HTR-8/SVneo (cell line): ENCODE results near the gene EEF1A2.
A peak's percentile ranks its signal among the peaks of the same experiment; 100 is the strongest.

ENCODE experiments used
- DNase-seq: peaks from one replicate; pipeline ENCODE4 v3.0.0; 2011; ENCODE audit warnings: low spot score, mixed read lengths; ENCODE audit not compliant: insufficient read length
- FAIRE-seq: peaks from 2 replicates; lab custom pipeline; 2011; peaks lifted over from hg19 to GRCh38; lab: Jason Lieb, UNC

The EEF1A2 gene

DNA sequence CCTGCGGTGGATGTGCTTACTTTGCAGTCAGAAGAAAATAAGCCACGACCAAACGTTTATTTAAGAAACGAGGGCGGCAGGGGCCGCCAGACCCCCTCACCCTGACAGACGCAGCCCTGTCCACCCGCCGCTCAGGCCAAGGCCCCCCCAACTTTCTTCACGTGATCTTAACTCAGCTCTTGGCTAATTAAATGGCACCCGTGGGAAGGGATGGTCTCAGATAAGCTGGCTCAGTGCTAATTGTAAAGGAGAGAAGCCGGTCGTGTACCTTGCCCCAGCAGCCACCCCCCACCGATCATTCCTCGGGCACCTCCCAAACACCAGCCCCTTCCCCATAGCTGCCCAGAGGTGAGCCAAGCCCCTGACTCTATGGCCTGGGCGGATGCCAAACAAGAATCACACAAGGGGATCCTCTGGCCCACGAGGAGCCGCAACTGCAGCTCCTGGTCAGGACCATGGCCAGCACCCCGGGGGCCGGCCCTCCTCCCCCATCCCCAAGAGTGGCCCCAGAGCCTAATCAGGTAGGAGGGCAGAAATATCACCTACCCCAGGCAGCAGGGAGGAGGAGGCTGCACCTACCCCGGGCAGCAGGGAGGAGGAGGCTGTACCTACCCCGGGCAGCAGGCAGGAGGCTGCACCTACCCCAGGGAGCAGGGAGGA, 37.6 kb downstream of the EEF1A2 start:
- DNase-seq (peak; percentile 82), FAIRE-seq (peak; percentile 20)

DNA sequence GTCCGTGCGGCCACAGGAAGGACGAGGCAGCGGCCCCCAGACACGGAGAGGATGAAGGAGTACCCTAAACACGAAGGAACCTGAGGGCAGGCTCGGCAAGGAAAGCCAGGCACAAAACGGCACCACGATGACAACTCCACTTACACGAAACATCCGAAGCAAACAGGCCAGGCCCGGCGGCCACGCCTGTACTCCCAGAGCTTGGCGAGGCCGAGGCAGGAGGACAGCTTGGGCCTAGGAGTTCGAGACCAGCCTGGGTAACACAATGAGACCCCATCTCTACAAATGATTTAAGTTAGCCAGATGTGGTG, 39.9 kb downstream of the EEF1A2 start:
- FAIRE-seq (peak; percentile 69), DNase-seq (no peak)

DNA sequence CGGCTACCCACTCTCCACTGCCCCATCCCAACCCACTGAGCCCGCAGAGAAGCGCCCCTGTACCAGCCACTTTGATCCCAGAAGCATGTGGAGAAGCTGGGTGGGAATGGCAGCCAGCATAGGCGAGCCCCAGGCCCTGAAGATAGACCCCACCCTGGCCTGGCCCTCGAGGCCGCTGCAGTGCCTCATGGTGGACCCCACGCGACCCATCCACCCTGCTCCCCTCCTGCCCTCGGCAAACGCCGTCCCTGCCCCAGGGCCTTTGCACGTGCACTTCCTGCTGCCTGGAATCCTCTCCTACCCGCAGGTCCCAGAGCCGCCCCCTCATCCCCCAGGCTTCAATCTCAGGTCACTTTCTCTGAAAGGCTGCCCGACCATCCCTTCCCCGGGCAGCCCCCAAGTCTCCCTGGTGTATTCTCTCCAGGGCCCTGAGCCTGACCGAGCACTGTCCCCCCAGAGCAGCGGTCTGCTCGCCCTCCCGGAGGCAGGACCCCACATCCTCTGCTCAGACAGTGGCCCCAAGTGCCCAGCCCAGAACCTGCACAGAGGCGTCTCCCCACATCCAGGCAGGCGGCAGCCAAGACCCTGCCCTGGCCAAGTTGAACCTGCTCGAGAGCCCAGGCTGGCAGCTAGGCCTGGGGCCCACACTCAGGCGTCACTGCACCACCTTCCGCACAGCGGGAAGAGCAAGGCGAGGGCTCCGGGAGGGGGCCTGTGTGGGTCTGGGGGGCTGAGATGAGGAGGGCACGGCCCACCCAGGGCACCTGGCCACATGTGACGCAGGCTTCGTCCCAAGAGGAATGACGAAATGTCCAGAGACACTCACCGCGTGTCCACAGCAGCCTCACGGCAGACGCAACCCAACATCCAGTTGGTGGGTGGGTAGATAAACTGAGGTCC, 40.5 kb downstream of the EEF1A2 start:
- FAIRE-seq (peak; percentile 13), DNase-seq (no peak)

DNA sequence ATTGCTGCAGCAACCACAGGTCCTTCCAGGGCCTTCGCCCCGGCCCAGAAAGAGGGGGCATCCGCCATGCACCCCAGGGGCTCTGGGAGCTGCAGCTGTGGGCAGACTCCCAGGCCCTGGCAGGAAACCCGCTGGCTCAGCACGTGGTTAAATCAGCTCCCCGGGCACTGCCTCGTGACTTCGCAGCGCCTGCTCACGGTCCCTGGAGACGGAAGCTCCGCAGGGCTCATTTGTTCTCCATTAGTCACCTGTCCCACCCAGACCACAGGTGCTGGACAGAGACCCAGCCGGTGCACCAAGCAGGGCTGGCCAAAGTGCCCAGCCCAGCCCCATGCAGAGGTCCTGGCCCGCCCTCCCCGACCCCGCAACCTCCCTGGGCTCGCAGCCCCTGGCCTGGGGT, 41.1 kb downstream of the EEF1A2 start:
- no peak for DNase-seq
- FAIRE-seq = no peak

DNA sequence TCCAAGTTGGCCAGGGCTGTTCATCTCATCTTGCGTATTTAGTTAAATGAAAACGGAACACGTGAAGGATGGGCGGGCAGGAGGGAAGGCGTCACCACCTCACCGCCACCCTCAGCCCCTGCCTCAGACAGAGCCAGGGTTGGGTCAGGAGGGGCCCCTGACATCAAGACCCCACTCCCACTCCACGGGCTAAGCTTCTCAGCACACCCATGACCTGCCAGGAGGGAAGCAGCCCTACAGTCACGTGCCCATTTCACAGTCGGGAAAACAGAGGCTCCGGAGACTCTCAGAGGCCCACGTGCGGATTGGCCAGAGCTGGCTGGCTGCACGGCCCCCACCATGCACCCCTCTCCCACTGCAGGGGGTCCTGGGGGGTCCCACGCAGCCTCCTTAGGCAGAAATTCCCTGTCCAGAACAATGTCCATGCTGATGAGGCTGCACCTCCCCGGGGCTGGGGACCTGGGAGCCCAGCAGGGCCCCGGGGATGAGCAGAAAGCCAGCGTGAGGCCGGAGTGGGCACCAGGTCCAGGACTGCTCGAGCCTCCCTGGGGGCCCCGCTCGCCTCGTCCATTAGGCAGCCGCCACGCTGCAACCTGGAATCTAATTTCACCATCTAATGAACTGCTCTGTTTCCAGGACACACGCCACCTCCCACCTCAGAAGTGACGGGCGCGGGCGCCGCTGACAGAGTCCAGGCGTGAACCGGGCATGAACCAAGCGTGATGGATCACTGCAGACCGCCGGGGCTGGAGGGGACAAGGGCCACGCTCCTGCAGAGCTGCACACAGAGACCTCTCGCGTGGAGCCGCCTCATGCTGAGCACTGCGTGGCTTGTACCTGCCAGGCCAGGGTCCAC, 42.2 kb downstream of the EEF1A2 start:
- DNase-seq (no peak), FAIRE-seq (peak; percentile 55)

DNA sequence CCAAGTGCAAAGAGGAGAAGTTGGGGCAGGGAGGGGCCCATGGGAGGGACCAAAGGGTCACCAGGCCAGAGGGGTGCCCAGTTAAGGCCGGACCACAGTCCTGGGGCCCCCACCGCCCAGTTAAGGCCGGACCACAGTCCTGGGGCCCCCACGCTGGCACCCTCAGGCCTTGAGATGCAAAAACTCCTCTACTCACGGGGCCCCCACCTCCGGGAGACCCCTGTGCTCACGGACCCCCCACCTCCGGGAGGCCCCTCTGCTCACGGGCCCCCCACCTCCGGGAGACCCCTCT, 43.4 kb downstream of the EEF1A2 start:
- FAIRE-seq (no peak), DNase-seq (no peak)

DNA sequence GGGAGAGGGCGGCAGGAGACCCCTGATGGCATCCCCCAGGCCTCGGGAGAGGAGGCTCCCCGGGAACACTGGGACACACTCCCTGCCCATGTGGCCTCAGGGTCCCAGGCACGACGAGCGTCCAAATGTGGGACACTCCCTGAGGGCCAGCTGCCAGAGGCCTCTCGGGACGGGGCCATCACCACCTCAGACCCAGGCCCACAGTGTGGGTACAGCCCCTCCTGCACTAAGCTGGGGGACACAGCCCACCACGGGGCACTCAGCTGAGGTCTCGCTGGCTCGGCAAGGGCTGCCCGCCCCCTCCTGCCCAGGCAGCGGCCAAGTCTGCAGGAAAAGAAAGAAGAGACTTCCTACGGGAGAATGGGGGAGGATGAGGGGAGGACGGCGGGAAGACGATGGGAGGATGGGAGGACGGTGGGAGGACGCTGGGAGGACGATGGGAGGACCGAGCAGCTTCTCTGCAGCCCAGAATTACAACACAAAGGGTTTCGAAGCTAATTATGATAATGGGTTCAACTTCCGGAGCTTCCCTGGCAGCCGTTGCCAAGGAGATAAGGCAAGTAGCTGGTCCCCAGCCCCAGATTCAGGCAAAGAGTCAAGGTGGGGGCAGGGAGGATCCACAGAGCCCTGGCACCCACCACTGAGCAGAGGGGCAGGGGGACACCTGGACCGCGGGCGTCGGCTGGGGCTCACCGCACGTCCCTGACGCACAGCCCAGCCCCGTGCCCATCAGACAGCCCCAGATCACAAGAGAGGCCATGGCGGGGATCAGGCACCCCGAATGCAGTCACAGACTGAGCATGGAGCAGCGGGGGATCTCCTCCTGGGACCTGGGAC, 43.9 kb downstream of the EEF1A2 start:
- FAIRE-seq = peak; percentile 23

DNA sequence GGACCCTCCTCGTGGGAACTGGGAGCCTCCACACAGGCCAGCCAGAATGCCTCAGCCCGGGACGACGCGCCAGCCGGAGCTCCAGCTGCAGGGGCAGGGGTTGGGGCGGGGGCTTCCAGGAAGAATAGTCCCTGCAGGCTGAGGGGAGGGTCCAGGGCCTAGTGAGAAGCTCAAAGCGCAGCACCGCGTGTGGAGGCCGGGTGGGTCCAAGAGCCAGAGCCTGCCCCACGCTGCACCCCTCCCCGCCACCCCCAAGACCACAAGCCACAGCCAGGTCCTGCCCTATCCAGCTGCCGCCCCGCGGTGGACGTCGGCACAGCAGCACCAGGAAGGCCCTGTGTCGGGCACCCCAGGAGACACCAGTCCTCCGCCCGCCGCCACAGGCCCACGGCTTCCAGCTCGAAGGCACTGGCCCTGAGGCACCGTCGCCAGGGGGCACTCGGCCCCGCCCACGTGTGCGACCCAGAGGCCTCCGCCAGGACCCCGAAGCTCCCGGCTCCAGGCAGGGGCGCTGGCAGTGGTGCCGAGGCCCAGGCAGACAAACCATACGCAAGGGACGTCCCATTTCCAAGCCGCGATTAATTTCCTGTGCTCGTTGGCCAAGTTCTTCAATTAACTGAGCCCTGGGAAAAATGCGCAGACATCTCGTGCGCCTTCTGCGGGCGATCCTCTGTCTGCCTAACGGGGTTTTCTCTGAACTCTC, 45.9 kb downstream of the EEF1A2 start:
- DNase-seq = no peak
- no peak for FAIRE-seq

More for the DNA sequence above, 43.9 kb downstream of the EEF1A2 start:
- DNase-seq = no peak

DNA sequence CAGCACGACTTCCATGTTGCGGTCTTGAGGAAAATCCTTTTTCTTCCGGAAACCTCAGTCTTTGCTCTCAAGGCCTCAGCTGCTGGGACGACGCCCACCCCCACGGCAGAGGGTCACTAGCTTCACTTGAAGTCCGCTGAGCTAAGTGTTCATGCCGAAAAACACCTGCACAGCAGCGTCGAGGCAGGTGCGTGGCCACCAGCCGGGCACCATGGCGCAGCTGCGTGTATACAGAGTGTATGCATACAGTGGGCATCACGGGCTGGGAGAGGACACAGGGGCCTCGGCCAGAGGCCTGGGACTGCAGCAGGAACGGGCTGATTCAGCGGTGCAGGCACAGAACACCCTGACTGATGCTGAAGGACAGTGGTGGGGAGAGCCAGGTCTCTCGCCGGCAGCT, 46.5 kb downstream of the EEF1A2 start:
- FAIRE-seq (peak; percentile 59), DNase-seq (no peak)

DNA sequence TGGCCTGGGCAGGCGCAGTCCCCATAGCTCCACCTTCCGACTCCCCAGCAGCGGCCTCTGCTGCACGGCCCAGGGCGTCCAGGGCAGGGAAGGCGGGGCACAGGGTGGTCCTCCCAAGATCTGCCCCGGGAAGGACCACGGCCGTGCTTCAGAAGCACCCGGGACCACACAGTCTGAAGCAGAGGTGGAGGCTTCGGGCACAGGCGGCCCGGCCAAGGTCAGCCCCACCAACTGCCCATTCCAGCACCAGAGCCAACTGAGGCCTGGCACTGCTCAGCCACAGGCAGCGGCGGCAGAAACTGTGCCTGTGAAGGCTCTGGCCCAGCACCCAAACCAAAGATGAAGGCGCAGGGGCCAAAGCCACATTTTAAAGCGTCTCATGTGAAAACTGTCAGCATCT, 47.1 kb downstream of the EEF1A2 start:
- FAIRE-seq (no peak), DNase-seq (no peak)

DNA sequence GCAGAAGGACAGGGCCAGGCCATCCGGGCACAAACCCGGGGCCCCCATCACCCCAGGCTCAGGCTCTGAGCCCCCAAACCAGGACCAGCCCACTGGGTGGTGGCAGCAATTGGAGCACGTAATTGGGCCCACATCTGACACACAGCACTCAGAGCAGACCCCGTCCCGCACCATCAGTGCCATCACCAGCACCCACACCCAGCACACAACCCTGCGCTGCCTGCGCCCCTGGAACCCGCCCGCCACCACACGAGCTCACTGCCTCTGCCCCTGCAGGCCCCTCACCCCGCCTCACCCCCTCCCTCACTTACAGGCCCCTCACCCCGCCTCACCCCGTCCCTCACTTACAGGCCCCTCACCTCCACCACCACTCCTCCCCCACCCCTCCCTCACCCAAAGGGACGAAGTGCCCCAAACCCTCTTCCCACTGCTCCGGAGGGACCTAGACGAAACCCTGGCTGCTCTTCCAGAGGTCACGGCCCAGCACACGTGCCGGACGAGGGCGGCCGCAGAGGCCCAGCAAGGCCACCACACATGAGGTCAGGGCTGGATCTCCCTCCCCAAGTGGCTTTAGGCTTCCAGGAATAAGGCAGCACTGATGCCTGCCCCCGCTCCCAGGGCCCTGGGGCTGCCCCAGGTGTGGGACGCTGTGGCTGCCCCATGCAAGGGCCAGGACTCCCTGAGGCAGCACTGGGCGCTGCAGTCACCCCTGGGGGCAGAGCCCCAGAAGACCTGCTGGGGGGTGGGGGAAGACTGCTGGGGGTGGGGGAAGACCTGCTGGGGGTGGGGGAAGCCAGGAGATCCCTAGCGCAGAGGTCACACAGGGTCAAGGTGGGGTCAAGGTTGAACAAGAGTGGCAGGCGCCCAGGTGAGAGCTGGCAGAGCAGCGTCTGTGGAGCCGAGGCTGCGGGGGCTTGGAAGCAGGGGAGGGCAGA, 48.8 kb downstream of the EEF1A2 start:
- FAIRE-seq = peak; percentile 64
- DNase-seq = no peak

DNA sequence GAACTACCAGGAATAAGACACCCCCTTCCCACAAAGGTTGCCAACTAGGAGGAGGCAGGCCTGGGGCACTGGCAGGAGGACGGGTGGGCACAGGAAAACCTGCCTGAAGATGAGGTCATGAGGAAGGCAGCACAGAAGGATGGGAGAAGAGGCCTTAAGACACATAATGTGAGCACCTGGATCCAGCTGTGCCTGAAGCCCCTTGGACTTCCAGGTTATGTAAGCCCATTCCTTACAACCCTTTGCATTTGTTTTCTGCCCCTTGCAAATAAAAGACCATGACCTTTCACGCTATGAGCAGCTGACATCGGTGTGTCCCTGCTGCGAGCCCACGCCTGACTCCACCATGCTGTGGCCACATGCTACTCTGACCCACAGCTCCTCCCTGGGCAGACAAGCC, 49.9 kb downstream of the EEF1A2 start:
- no peak for FAIRE-seq

DNA sequence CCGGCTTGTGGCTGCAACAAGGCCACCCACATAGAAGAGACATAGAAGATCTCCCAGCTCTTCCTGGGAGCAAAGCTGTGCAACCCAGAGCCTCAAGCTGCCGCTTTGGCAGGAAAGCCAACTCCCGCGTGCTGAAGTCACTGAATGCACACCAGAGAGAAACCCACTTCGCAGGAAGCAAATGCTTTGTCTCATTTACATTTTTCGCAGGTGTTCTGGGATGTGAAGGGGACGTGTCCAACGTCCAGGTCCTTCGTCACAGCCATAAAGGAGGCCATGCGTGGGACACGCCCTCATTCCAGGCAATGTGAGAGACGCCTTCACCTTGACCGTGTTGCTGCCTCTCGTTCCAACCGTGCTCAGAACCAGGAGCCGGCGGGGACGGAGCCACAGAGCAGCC, 50.9 kb downstream of the EEF1A2 start:
- no peak for DNase-seq
- FAIRE-seq = peak; percentile 16

More for the DNA sequence above, 49.9 kb downstream of the EEF1A2 start:
- no peak for DNase-seq

DNA sequence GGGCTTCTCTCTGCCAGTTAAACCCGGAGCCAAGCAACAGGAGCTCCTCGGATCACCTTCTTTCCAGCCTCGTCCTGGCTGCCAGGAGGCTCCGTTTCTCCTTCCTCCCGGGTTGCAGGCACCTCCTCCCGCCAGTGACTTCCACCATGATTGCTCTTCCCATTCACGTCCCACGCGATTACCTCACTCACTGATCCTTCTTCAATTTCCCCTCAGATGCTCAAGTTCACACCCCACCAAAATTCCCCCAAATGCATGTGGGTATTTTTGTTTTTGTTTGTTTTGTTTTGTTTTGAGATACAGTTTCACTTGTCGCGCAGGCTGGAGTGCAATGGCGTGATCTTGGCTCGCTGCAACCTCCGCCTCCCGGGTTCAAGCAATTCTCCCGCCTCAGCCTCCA, 51.6 kb downstream of the EEF1A2 start:
- FAIRE-seq (peak; percentile 62), DNase-seq (no peak)

DNA sequence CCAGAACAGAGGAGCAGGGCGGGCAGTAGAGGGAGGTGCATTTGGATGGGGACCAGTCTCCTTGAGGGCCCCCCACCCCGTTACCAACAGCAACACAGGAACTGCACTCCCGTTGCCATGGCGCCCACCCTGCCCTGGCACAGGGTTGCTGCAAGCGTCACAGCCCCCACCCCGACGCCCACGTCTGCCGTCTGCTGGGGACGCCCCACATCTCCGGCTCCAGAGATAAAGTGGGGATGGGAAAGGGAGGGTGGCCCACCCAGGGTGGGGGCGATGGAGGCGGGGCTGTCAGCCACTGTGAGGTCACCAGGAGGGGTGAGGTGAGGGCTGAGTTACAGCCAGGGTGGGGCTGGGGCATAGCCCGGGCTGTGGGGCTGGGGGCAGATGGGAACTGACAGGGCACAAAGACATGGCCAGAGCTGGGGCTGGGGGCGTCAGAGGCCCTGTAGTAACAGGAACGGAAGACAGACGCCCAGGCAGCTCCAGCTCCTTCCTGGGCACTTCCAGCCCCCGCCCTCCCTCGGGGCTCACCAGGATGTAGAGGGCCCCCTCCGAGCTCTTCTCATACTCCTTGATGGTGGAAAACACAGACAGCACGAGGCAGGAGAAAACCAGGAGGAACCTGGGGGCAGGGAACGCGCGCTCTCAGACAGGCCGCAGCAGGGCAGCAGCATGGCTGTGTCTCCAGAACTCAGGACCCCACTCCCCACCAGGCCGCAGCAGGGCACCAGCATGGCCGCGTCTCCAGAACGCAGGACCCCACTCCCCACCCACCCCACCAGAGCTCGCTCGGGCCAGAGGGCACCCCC, 52.5 kb downstream of the EEF1A2 start:
- FAIRE-seq (no peak), DNase-seq (no peak)

DNA sequence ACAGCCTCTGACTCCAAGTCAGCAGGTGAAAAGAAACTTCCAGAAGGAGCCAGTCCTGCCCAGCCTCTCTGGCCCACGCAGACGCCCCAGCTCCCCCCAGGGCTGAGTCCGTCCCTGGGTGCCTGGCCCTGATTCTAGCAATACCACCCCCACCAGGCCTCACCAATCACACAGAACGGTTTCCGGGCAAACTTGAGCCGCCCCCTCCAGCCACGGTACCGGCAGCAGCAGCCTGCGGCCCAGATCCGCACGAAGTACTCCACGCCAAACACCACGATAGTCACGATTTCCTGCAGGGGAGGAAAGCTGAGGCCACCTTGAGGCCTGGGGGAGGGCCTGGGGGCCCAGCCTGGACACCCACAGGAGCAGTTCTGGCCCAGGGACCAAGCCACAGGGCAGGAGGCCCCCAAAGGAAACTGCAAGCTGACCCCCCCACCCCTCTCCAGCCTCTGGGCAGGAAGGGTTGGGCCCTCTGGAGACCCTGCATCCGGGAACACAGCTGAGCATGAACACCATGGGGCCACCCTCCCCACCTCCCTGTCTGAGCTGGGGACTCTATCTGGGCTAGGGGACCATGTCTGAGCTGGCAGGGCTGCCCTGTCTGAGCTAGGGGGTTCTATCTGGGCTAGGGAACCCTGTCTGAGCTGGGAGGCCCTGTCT, 53.7 kb downstream of the EEF1A2 start:
- FAIRE-seq = peak; percentile 46
- no peak for DNase-seq

DNA sequence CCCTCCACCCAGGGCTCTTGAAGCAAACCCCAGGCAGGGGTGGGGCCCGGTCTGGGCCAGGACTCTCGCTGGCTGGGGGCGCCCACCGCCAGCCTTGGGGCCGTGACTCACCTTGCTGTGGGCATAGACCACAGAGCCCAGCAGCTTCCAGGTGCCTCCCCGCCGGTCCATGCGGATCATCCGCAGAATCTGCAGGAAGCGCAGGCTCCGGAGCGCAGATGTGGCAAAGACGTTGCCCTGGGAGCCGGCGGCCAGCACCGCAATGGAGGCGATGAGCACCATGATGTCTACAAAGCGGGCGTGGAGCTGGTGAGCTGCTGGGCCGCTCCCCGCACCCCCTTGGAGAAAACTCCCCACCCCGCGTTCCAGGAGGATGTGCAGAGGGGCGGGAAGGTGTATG, 54.3 kb downstream of the EEF1A2 start:
- FAIRE-seq (peak; percentile 65), DNase-seq (no peak)
